Endothelial cell of umbilical vein (primary cell): ENCODE measurements around the gene FANCC. TPM values are rescaled to one million over a fixed set of nuclear protein-coding genes. Genes with fewer than 3 reads are reported as not detected.
A peak's percentile ranks its signal among the peaks of the same experiment; 100 is the strongest.

Experiments
- BruUV-seq: library from RNA; stranded (reverse); fragments of 400-500 nt; replicated peaks from 2 replicates; lab custom pipeline; 2021; lab: Mats Ljungman, UMichigan
- CTCF ChIA-PET: fragments of 300-600, 350-600 bp; sonication (Branson Sonifier 250); formaldehyde crosslinking; loops from one replicate; lab custom pipeline; 2021; ENCODE audit warnings: antibody characterized with exemption, inconsistent platforms; lab: Charles Lee
- POLR2A ChIA-PET: fragments of 300-600, 350-600 bp; sonication (Branson Sonifier 250); formaldehyde crosslinking; loops from one replicate; lab custom pipeline; 2021; ENCODE audit warnings: antibody characterized with exemption, inconsistent platforms; lab: Charles Lee
- DNase-seq: peaks from one replicate; pipeline ENCODE4 v3.0.0-alpha.2; 2011; ENCODE audit warnings: low read depth, low spot score
- FAIRE-seq: peaks from 2 replicates; lab custom pipeline; 2011; peaks lifted over from hg19 to GRCh38; lab: Jason Lieb, UNC
- H2AFZ ChIP-seq: 2 replicates; pipeline ENCODE4 v1.6.0; 2012; ENCODE audit warnings: low read depth, low read length, control low read depth, inconsistent platforms
- H3K27ac ChIP-seq: 2 replicates; pipeline ENCODE4 v1.5.1; 2011; ENCODE audit warnings: low read depth, mild to moderate bottlenecking, control low read depth, low read length, moderate library complexity; ENCODE audit not compliant: insufficient read depth
- H3K27me3 ChIP-seq, 2 experiments: 2 replicates each; pipeline versions ENCODE4 v1.6.0 to v1.6.1; 2011; ENCODE audit warnings: low read length in 2 of 2, mixed read lengths in 1 of 2; ENCODE audit not compliant: control insufficient read depth in 2 of 2, insufficient read depth in 2 of 2
- H3K36me3 ChIP-seq, 2 experiments: 2 replicates in 1 of 2; 3 replicates in 1 of 2; pipeline ENCODE4 v1.5.1; 2011; ENCODE audit warnings: low read length in 2 of 2, mild to moderate bottlenecking in 1 of 2, moderate library complexity in 1 of 2; ENCODE audit not compliant: control insufficient read depth in 2 of 2, insufficient read depth in 2 of 2; ENCODE audit errors: extremely low read depth in 1 of 2
- H3K4me1 ChIP-seq: 3 replicates; pipeline ENCODE4 v1.5.1; 2011; ENCODE audit warnings: mild to moderate bottlenecking, low read length; ENCODE audit not compliant: control insufficient read depth, insufficient read depth; ENCODE audit errors: extremely low read depth
- H3K4me2 ChIP-seq: 2 replicates; pipeline ENCODE4 v1.6.1; 2011; ENCODE audit warnings: low read length, control low read depth, mixed read lengths; ENCODE audit not compliant: insufficient read depth
- H3K4me3 ChIP-seq, 3 experiments: fragments of 200-600 bp in 1 of 3; sonication (generic), shearing (Covaris generic) in 1 of 3; replicated peaks in 1 of 3; 2 replicates each; pipeline ENCODE4 v1.5.1; 2011 to 2016; ENCODE audit warnings: control low read depth in 3 of 3, low read length in 3 of 3, mild to moderate bottlenecking in 2 of 3, inconsistent platforms in 1 of 3, low read depth in 1 of 3, moderate library complexity in 1 of 3; ENCODE audit not compliant: insufficient read depth in 1 of 3
- H3K79me2 ChIP-seq: 2 replicates; pipeline ENCODE4 v1.6.0; 2012; ENCODE audit warnings: low read length, inconsistent platforms; ENCODE audit not compliant: control insufficient read depth, insufficient read depth
- H3K9ac ChIP-seq: replicated peaks from 2 replicates; pipeline ENCODE3; 2011; ENCODE audit warnings: low read length, control low read depth; ENCODE audit not compliant: insufficient read depth; ENCODE audit errors: extremely low read depth
- H3K9me1 ChIP-seq: replicated peaks from 3 replicates; pipeline ENCODE4 v1.6.0; 2011; ENCODE audit warnings: mild to moderate bottlenecking, low read length; ENCODE audit not compliant: control insufficient read depth, insufficient read depth; ENCODE audit errors: extremely low read depth
- H3K9me3 ChIP-seq: replicated peaks from 2 replicates; pipeline ENCODE4 v1.5.1; 2012; ENCODE audit warnings: low read length, inconsistent platforms; ENCODE audit not compliant: control insufficient read depth, insufficient read depth
- H4K20me1 ChIP-seq: replicated peaks from 2 replicates; pipeline ENCODE3; 2011; ENCODE audit warnings: mild to moderate bottlenecking, low read length; ENCODE audit not compliant: control insufficient read depth, insufficient read depth; ENCODE audit errors: extremely low read depth
- CTCF ChIP-seq, 2 donors: IDR thresholded peaks; 1 replicate in 1 of 2; 2 replicates in 1 of 2; pipeline ENCODE4 v1.5.1; 2011; ENCODE audit warnings: low read length in 2 of 2, mild to moderate bottlenecking in 2 of 2, moderate library complexity in 2 of 2, control low read depth in 1 of 2, inconsistent platforms in 1 of 2, low read depth in 1 of 2; ENCODE audit not compliant: insufficient read depth in 1 of 2; ENCODE audit errors: extremely low read depth in 1 of 2
- EZH2 ChIP-seq: IDR thresholded peaks from 2 replicates; pipeline ENCODE4 v1.6.1; 2012; ENCODE audit warnings: borderline replicate concordance, low read depth, mild to moderate bottlenecking, moderate library complexity, low read length, inconsistent platforms; ENCODE audit not compliant: severe bottlenecking
- FOS ChIP-seq: IDR thresholded peaks from 2 replicates; pipeline ENCODE4 v1.6.1; 2011; ENCODE audit warnings: mild to moderate bottlenecking, low read length, moderate library complexity, borderline replicate concordance; ENCODE audit not compliant: insufficient read depth
- GATA2 ChIP-seq: IDR thresholded peaks from 2 replicates; pipeline ENCODE4 v1.7.0; 2011; ENCODE audit warnings: low read depth, mild to moderate bottlenecking, moderate library complexity, mixed read lengths, low read length; ENCODE audit not compliant: insufficient read length, insufficient read depth
- JUN ChIP-seq: IDR thresholded peaks from 2 replicates; pipeline ENCODE4 v1.6.1; 2011; ENCODE audit warnings: borderline replicate concordance, low read depth; ENCODE audit not compliant: insufficient read length, insufficient read depth
- MAX ChIP-seq: IDR thresholded peaks from 2 replicates; pipeline ENCODE4 v1.6.1; 2011; ENCODE audit not compliant: insufficient read depth, insufficient read length
- MYC ChIP-seq: IDR thresholded peaks from one replicate; pipeline ENCODE4 v1.6.1; 2011; ENCODE audit warnings: mild to moderate bottlenecking, low read depth, low read length
- POLR2A ChIP-seq: IDR thresholded peaks from 2 replicates; pipeline ENCODE4 v1.6.1; 2012; ENCODE audit warnings: low read depth, mild to moderate bottlenecking, control low read depth, low read length
- POLR2AphosphoS5 ChIP-seq: IDR thresholded peaks from 2 replicates; pipeline ENCODE4 v1.6.1; 2012; ENCODE audit warnings: low read depth, mild to moderate bottlenecking, control low read depth, low read length, moderate library complexity; ENCODE audit not compliant: insufficient read depth
- dilution Hi-C: fragments of 300-500 bp; cut with MboI; formaldehyde crosslinking; loops from one replicate; pipeline ENCODE4 v1.15.0; 2019; ENCODE audit warnings: low sequenced_read_pairs; ENCODE audit not compliant: extremely low pct_ligation_motif_present
- intact Hi-C: fragments of 100-400 bp; cut with micrococcal nuclease; formaldehyde crosslinking; loops from one replicate; pipeline ENCODE4 v1.10.0; 2022
- polyA plus RNA-seq, 4 experiments: library from polyadenylated mRNA; depleted of rRNA in 3 of 4; stranded (reverse) in 3 of 4; unstranded in 1 of 4; fragments of >200 nt; gene quantifications; 2 replicates each; pipeline versions ENCODE4 v1.2.1 to v1.2.3, GENCODE V29; 2011 to 2012; ENCODE audit warnings: missing spikeins in 1 of 4
- total RNA-seq: library from RNA; stranded (reverse); gene quantifications from 2 replicates; pipeline ENCODE4 v1.2.3, GENCODE V29; 2021

FANCC gene
- total and polyA plus RNA-seq, 2 donors (not counting 3 experiments of a cell fraction or from before 2014, with no cell fraction given) = 5.7 to 13.1 TPM

- TF ChIP-seq MYC = no peak
- TF ChIP-seq GATA2 = no peak
- no peak for TF ChIP-seq EZH2
- TF ChIP-seq FOS = no peak
- DNase-seq = no peak
- dilution Hi-C loops = no loop called here
These were observed 124.4 kb downstream of the FANCC start for GRCh38 chr9:95193067-95193466.

GRCh38 chr9:95192631-95193030 lies 124.9 kb downstream of the FANCC start:
- dilution Hi-C loops (no loop called here), intact Hi-C loops (no loop called here)
- DNase-seq (peak; percentile 46), FAIRE-seq (peak; percentile 58)
- TF ChIP-seq CTCF (IDR thresholded peaks at IDR 0.05; ENCODE audit: extremely low read depth in 1 of 2, insufficient read depth in 1 of 2, low read depth in 1 of 2, low read length in 2 of 2) = no peak
- TF ChIP-seq FOS = no peak
- no peak for TF ChIP-seq MAX
- TF ChIP-seq GATA2 = no peak
- TF ChIP-seq POLR2A = no peak
- TF ChIP-seq JUN = no peak
- TF ChIP-seq EZH2 = no peak
- no peak for TF ChIP-seq POLR2AphosphoS5
- Histone ChIP-seq H3K36me3 (no peaks in the 10 kb centered on the region), H4K20me1 (no peaks in the 10 kb centered on the region), H3K9me3 (no peaks in the 10 kb centered on the region), H3K4me3 (no peak overlapping the region), H3K9me1 (no peaks in the 10 kb centered on the region), H2AFZ (no peak overlapping the region), H3K4me2 (no peak overlapping the region), H3K27me3 (no peaks in the 10 kb centered on the region), H3K27ac (no peak overlapping the region), H3K79me2 (no peaks in the 10 kb centered on the region), H3K9ac (no peak overlapping the region), H3K4me1 (peaks cover 25% of the 10 kb centered on the region)
- CTCF ChIA-PET = interaction anchor here (0.9 to 1.9 kb wide), 3 partner anchors 9 to 65 kb away, joined by 4 to 5 read pairs (median 5); no protein-coding TSS in a partner anchor
- POLR2A ChIA-PET = no interaction called here
- BruUV-seq = no TSS peak

More at GRCh38 chr9:95193067-95193466, 124.4 kb downstream of the FANCC start:
- H3K79me2 ChIP-seq = no peaks in the 10 kb centered on the region
- H3K4me1 ChIP-seq = peaks cover 22% of the 10 kb centered on the region
- no peak overlapping the region for H2AFZ ChIP-seq
- no peak overlapping the region for H3K9ac ChIP-seq
- no peaks in the 10 kb centered on the region for H3K27me3 ChIP-seq
- ChIA-PET POLR2A (no interaction called here), CTCF (interaction anchor here (1.0 to 1.9 kb wide), 2 partner anchors 12 to 25 kb away, joined by 4 to 5 read pairs; no protein-coding TSS in a partner anchor)
- FAIRE-seq = no peak
- no peaks in the 10 kb centered on the region for H4K20me1 ChIP-seq
- BruUV-seq = no TSS peak
- no peak overlapping the region for H3K4me3 ChIP-seq
- no peaks in the 10 kb centered on the region for H3K9me1 ChIP-seq
- no peaks in the 10 kb centered on the region for H3K9me3 ChIP-seq
- no peaks in the 10 kb centered on the region for H3K36me3 ChIP-seq
- H3K27ac ChIP-seq = no peak overlapping the region
- no peak overlapping the region for H3K4me2 ChIP-seq
- intact Hi-C loops = no loop called here
